AG09319 (cell line): ENCODE measurements around the gene CSK.
"Not testable (repeated sequence)": the region's sequence is repeated elsewhere in the genome, so short reads cannot be mapped to it uniquely, and the experiment has no call there.

Experiments
- DNase-seq: peaks from one replicate; pipeline ENCODE4 v3.0.0-alpha.2; 2010; ENCODE audit warnings: low read depth; ENCODE audit errors: extremely low read depth
- TF ChIP-seq, protein P1 (sequence below): IDR thresholded peaks from 2 replicates; pipeline ENCODE4 v1.5.1; 2011; ENCODE audit warnings: low read depth, mild to moderate bottlenecking, inconsistent platforms, low read length, moderate library complexity

CSK gene

DNA sequence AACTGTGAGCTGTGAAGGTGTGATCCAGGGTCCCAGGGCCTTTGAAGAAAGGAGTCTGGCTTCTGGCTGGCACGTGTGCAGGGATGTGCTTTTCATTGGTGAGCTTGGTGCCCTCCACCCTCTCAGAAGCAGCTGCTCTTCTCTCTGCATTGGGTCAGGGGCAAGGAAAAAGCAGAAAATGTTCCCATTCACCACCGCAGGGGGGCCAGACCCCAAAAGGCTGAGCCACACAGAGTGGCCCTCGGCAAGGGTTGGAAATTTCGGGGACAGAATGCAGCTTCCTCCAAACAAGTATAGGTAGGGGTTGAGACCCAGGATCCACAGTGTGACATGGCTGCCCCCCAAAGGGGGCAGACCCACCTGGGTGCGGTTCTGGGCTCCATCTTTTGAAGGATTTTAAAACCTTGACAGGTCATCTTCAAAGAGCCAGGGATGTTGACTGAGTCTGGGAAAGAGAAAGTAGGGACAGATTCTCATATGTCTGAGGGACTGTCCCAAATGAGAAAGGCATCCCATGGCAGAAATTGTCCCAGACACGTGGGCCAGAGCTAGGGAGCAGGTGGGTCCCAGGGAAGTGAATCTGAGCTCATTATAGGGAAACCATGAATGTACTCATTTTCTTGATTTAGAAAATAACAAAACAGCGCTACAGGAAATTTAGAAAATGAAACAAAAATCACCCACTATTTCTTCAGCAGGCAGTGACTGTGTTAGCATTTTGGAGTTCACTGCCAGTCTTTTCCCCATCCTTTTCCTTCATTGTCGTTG is 2.7 kb downstream of the CSK start:
- TF ChIP-seq, protein P1, sequence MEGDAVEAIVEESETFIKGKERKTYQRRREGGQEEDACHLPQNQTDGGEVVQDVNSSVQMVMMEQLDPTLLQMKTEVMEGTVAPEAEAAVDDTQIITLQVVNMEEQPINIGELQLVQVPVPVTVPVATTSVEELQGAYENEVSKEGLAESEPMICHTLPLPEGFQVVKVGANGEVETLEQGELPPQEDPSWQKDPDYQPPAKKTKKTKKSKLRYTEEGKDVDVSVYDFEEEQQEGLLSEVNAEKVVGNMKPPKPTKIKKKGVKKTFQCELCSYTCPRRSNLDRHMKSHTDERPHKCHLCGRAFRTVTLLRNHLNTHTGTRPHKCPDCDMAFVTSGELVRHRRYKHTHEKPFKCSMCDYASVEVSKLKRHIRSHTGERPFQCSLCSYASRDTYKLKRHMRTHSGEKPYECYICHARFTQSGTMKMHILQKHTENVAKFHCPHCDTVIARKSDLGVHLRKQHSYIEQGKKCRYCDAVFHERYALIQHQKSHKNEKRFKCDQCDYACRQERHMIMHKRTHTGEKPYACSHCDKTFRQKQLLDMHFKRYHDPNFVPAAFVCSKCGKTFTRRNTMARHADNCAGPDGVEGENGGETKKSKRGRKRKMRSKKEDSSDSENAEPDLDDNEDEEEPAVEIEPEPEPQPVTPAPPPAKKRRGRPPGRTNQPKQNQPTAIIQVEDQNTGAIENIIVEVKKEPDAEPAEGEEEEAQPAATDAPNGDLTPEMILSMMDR = no peak
- no peak for DNase-seq

DNA sequence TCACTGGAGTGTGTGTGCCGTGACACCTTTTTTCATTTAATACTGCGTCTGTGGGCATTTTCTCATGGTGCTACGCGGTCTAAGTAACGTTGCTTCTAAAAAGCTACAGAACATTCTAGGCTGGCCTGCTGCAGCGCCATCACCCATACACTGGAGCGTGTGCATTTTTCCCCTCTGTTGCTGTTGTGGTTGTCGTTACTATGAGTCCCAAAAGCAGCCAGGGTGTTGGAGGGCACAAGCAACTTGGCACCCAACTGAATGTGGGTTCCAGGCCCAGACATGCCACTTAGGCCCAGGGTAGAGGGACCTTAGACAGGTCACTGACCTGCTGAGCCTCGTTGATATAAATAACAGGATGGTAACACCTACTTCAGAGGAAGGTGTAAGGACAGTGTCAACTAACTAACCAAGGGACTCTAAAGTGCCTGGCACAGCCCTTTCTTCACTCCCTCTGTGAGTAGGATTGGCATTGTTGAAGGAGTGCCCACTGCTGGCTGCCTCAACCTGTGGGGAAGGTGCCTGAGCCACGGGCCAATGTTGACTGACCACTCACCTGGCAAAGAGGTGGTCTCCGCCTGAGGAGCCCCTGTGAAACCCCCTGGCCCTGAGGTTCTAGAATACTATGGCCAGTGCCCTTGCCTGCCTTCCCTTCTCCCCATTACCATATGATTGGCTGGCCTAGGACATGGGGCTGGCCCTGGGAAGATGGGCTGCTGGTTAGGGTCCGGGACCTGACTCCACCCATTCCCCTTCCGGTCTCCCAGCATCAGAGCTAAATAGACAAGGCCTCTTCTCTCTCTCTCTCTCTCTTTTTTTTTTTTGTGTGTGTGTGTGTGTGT is 3.5 kb downstream of the CSK start:
- no peak for DNase-seq
- TF ChIP-seq, protein P1 = no peak

DNA sequence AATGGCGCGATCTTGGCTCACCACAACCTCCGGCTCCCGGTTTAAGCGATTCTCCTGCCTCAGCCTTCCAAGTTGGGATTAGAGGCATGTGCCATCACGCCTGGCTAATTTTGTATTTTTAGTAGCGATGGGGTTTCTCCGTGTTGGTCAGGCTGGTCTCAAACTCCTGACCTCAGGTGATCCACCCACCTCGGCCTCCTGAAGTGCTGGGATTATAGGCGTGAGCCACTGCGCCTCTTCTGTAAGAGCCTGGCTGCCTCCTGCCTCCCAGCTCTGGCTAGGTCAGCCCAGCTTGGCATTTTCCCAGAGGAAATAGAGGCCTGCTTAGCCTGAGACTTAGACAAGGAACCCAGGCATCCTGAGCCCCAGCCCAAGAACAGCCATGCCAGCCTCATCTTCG is 4.2 kb downstream of the CSK start:
- not testable (repeated sequence) for DNase-seq

DNA sequence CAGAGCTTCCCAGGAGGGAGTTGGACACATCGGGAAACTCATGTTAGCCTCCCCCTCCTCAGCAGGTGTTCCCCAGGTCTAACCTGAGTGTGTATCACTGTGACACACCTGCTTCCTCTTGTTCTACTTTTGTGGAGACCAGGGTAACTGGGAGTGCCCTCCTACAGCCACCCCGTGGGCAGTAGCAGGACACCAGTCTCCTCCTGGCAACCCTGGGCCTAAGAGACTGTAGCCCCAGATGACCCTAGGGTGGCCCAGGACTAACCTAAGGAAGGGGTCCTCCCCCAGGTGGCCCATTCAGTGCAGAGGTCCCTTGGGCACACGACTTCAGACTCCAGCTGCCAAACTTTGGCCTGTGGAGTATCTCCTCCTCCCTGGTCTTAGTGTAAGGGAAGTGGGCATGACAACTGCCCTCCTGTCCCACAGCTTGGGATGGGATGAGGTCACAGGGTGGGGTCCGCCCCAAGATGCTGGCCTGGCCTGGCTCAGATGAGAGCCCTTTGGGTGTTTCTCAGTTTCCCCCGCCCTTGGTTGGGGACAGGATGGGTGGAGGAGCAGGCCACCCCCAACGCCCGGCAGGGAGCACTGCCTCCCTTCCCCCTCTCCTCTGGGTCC is 4.8 kb downstream of the CSK start:
- DNase-seq = no peak
- TF ChIP-seq, protein P1 = no peak

DNA sequence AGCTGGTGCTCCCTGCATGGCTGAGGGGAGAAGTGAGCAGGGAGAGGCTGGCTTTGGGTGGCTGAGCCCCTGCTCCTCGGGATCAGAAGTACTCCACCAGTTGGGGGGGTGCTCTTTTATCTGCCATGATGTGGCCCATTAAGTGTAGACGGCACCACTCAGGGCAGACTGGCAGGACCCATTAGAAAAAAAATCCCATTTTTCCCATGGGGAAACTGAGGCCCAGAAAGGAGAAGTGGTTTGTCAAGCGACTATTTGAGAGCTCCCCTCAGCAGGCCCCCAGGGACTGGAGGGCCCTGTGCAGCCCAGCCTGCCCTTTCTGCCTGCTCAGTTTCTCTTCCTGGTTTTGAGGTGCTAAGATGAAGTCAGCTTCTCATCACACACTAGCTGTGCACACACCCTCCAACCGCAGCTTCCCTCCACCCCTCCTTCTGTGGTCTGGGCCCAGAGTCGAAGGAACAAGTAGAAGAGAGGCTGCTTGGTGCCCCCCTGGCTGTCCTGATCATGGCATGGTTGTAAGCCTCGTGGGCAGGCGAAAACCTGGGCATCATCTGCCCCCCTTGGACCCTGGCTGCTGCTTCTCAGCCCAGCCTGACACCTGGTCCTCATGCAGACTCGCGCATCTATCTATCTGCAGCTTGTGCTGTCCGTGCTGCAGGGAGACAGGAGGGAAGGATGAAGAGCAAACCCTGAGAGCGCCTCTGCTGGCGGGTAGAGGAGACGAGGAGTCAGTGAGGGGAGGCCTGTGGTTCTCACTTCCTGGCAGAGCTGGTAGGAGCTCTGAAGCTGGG is 5.6 kb downstream of the CSK start:
- no peak for DNase-seq
- TF ChIP-seq, protein P1 = peak; percentile 54

DNA sequence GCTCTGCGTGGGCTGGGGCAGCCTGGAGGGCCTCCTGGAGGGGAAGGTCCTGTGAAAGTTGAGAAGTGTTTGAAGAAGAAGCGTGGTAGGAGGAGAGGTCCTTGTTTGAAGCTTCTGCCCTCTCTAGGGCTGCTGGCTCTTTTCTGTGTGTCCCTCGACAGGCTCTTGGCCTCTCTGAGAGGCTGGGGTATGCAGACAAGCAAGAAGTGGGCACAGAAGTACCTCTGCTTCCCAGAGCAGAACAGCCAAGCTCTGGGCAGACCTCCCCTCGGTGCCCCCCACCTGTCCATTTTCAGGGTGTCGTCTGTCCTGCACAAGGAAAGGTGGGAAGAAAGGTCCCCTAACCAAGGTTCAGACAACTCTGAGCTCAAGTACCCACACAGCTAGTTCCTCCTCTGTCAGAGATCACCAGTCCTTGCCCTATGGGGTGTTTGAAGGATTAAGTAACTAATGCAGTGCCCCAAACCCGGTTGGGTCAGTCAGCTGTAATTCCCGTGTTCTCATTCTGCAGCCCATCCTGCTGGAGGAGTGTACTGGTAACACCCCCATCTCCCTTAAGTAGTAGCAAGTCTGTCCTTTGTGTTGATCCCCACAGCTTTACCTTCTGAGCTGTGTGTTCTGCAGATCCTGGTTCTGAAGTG is 6.3 kb downstream of the CSK start:
- TF ChIP-seq, protein P1 = no peak
- DNase-seq = no peak

DNA sequence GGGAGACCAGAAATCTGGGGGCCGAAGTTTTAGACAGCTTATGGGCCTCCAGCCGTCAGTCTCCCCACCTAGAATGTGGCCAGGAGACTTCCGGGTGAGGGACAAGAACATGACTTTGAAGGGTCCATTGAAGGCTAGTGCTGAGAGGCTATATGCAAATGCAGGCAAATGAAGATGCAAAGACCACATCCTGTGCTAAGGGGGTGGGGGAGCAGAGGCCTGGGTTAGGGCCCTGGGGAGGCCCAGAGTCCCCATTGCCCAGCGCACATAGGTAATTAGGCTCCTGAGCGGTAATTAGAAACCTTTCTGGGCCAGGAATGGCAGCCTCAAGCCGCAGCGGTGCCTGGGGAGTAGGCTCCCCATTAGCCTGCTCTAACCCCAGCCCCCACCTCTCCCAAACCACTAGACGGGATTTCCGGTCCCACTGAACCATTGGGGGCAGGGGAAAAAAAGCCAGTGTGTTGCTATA is 6.8 kb downstream of the CSK start:
- TF ChIP-seq, protein P1 = no peak
- no peak for DNase-seq
